Measurements from ENCODE around the gene ALDH9A1.
A peak's percentile ranks its signal among the peaks of the same experiment; 100 is the strongest.
"Not testable (repeated sequence)": the region's sequence is repeated elsewhere in the genome, so short reads cannot be mapped to it uniquely, and the experiment has no call there.

ALDH9A1 gene

DNA sequence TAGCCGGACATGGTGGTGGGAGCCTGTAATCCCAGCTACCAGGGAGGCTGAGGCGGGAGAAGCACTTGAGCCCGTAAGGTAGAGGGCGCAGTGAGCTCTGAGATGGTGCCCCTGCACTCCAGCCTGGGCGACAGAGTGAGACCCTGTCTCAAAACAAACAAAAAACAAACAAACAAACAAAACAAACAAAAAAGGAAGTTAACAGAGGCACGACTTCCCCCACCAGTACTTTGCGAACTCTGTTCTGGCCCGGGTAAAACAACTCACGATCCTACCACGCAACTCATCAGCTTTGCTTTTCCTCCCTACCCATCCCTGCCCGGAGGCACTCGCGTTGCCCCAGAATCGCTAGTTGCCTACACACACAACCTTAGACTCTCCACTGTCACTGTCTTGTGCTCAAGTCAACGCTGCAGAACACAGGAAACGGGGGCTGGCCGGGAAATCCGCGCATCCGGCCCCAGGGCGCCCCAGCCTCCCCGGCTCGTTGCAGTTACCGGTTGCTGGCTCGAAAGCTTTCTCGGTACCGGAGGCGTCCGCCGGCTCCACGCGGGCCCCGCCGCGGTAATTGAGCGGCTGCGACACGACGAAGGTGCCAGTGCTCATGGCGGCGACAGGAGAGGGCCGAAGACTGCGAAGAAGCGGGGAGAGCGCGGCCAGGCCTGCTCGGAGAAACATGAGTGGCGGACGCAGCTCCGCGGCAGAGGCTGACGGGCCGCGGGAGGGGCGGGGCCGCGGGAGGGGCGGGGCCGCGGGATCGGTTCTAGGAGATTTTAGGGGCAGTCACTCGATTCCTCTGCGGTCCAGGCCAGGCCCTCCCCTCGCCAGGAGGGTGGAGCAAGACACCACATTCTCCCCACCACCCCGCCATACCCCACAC is at the start of gene ALDH9A1:
TSS of gene ALDH9A1 (minus strand) at position 682 of the 880 bp plus-strand sequence. CDS start at position 678, 4 bp downstream.
- TF ChIP-seq, protein P1, sequence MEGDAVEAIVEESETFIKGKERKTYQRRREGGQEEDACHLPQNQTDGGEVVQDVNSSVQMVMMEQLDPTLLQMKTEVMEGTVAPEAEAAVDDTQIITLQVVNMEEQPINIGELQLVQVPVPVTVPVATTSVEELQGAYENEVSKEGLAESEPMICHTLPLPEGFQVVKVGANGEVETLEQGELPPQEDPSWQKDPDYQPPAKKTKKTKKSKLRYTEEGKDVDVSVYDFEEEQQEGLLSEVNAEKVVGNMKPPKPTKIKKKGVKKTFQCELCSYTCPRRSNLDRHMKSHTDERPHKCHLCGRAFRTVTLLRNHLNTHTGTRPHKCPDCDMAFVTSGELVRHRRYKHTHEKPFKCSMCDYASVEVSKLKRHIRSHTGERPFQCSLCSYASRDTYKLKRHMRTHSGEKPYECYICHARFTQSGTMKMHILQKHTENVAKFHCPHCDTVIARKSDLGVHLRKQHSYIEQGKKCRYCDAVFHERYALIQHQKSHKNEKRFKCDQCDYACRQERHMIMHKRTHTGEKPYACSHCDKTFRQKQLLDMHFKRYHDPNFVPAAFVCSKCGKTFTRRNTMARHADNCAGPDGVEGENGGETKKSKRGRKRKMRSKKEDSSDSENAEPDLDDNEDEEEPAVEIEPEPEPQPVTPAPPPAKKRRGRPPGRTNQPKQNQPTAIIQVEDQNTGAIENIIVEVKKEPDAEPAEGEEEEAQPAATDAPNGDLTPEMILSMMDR (IDR thresholded peaks at IDR 0.05; ENCODE audit: insufficient read depth, low read depth, low read length, missing control alignments), result peak; percentile 35
- DNase-seq (ENCODE audit: low read depth), result peak; percentile 84
- H3K4me3 ChIP-seq (ENCODE audit: low read length), result peak within 1 kb of the TSS; percentile 85

DNA sequence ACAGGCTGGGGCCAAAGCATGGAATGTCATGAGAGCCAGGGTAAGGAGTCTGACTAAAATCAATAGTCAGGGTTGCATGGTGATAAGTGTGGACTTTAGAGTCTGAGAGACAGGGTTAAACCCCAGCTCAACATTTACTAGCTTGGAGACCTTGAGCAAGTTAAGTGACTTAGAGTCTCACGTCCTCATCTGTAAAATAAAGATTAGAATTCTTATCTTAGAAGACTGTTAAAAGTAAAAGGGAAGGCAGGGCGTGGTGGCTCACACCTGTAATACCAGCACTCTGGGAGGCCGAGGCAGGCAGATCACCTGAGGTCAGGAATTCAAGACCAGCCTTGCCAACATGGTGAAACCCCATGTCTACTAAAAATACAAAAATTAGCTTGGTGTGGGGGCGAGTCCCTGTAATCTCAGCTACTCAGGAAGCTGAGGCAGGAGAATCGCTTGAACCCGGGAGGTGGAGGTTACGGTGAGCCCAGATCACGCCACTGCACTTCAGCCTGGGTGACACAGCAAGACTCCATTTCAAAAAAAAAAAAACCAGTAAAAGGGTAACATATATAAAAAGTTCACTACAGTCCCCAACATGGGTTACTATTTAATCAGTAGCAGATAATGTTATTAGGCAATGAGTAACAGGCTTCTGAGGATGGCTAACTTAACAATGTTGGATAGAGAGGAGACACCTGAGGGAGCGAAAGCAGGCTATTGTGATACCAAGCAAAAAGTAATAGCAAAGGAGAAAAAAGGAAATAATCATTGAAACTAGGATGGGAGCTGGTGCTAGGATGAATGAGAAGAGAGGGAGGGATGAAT is 49.5 kb upstream of the ALDH9A1 start:
- TF ChIP-seq, protein P1 (IDR thresholded peaks at IDR 0.05; ENCODE audit: insufficient read depth, low read depth, low read length, missing control alignments), result no peak
- H3K4me3 ChIP-seq (ENCODE audit: low read length), result no peak overlapping the region
- DNase-seq (ENCODE audit: low read depth), result no peak

DNA sequence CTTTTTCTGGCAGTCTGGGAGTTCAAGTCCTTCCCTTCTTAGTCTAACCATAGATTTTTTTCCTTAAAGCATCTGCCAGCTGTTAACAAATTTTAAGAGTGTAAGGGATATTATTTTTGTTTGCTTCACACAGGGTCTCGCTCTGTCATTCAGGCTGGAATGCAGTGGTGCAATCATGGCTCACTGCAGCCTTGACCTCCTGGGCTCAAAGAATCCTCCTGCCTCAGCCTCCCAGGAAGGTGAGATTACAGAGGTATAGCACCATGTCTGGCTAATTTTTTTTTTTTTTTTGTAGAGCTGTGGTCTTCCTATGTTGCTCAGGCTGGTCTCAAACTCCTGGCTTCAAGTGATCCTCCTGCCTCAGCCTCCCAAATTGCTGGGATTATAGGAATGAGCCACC is 46.6 kb upstream of the ALDH9A1 start:
- not testable (repeated sequence) for DNase-seq (ENCODE audit: low read depth); H3K4me3 ChIP-seq (ENCODE audit: low read length)

DNA sequence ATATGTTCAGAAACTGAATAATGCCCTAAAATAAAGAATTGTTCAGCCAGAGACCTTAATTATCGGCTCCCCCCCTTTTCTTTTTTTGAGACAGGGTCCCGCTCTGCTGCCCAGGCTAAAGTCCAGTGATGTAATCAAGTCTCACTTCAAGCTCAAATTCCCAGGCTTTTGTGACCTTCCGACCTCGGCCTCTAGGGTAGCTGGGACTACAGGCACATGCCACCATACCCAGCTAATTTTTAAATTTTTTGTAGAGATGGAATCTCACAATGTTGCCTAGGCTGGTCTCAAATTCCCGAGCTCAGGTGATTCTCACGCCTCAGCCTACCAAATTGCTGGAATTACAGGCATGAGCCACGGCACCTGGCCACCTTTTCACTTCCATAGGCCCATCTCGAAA is 43.8 kb upstream of the ALDH9A1 start:
- H3K4me3 ChIP-seq (ENCODE audit: low read length), result no peak overlapping the region
- DNase-seq (ENCODE audit: low read depth), result no peak
- TF ChIP-seq, protein P1 (IDR thresholded peaks at IDR 0.05; ENCODE audit: insufficient read depth, low read depth, low read length, missing control alignments), result no peak

DNA sequence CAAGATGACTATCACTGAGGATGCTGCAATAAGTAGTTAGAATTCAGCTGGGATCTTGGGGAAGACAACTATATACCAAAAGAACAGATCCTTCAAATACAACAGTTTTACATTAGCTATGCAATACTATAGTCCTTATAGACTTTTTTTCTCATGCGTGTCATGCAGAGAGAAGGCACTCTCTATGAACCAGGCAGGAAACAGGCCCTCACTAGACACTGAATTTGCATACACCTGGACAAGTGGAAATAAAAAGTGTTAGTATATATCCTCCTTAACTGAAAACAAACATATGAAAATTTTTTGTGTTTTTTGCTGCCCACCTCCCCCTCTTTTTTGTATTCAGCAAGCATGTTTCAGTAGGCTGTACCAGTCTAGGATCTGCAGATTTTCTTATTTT is 40.4 kb upstream of the ALDH9A1 start:
- no peak overlapping the region for H3K4me3 ChIP-seq (ENCODE audit: low read length)
- no peak for DNase-seq (ENCODE audit: low read depth)
- TF ChIP-seq, protein P1 (IDR thresholded peaks at IDR 0.05; ENCODE audit: insufficient read depth, low read depth, low read length, missing control alignments), result no peak

DNA sequence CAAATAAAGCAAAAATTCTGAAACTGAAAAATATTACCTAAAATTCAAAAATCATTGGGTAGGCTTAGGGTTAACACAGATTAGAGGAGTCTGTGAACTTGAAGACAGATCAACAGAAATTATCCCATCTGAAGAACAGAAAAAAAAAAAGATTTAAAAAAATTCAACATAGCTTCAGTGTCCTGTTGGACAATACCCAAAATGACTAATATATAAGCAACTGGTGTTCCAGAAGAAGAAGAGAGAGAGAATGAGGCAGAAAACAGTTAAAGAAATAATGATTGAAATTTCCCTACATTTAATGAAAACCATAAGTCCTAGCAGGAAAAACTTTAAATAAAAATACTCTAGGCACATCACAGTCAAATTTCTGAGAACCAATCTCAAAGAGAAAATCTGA is 38.8 kb upstream of the ALDH9A1 start:
- DNase-seq (ENCODE audit: low read depth), result no peak
- TF ChIP-seq, protein P1 (IDR thresholded peaks at IDR 0.05; ENCODE audit: insufficient read depth, low read depth, low read length, missing control alignments), result no peak
- no peak overlapping the region for H3K4me3 ChIP-seq (ENCODE audit: low read length)

DNA sequence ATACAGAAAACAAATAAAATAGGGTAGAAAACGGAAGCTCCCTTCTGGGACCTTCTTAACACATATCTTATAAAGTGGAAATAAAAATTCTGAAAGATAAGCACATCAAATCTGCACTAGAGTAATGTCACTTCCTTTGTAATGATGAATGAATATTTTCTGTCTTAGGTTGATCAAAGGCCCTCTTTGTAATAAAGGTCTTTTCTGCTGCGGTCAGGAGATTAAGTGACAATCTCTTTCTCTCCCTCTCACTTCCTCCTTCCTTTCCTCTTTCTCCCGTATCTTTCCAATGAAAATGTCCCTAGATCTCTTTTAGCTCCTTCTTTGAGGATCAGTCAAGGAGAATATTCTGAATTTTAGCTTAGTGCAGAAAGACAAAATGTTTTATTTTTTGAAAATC is 36.5 kb upstream of the ALDH9A1 start:
- TF ChIP-seq, protein P1 (IDR thresholded peaks at IDR 0.05; ENCODE audit: insufficient read depth, low read depth, low read length, missing control alignments), result no peak

More for the DNA sequence above, 36.5 kb upstream of the ALDH9A1 start:
- DNase-seq (ENCODE audit: low read depth), result no peak
- no peak overlapping the region for H3K4me3 ChIP-seq (ENCODE audit: low read length)

Measured in epithelial cell of esophagus (primary cell).